Fibroblast of the aortic adventitia (primary cell): Measurements from ENCODE around the gene CEACAM3. TPM values are rescaled to one million over a fixed set of nuclear protein-coding genes. Genes with fewer than 3 reads are reported as not detected.
"Not testable (repeated sequence)": the region's sequence is repeated elsewhere in the genome, so short reads cannot be mapped to it uniquely, and the experiment has no call there.

Experiments used
- DNase-seq: peaks from one replicate; pipeline ENCODE4 v3.0.0-alpha.2; 2010; ENCODE audit warnings: low read depth
- H3K4me3 ChIP-seq: 2 replicates; pipeline ENCODE4 v1.5.1; 2011; ENCODE audit warnings: low read depth, mild to moderate bottlenecking, control low read depth, low read length, moderate library complexity
- CTCF ChIP-seq: IDR thresholded peaks from 2 replicates; pipeline ENCODE4 v1.5.1; 2011; ENCODE audit warnings: mild to moderate bottlenecking, low read length, control low read depth, inconsistent platforms; ENCODE audit not compliant: insufficient read depth
- total RNA-seq: library from RNA; depleted of rRNA; stranded (reverse); fragments of >200 nt; gene quantifications from 2 replicates; pipeline ENCODE4 v1.2.3, GENCODE V29; 2012; ENCODE audit warnings: low replicate concordance

CEACAM3 gene
- total RNA-seq, 1 donor: not detected

GRCh38 chr19:41783612-41784011, 12.8 kb upstream of the CEACAM3 start:
- no peak for TF ChIP-seq CTCF
- DNase-seq: no peak
- no peak overlapping the region for H3K4me3 ChIP-seq

GRCh38 chr19:41784312-41784711, 12.1 kb upstream of the CEACAM3 start:
- no peak for DNase-seq
- no peak overlapping the region for H3K4me3 ChIP-seq
- TF ChIP-seq CTCF: no peak

DNA sequence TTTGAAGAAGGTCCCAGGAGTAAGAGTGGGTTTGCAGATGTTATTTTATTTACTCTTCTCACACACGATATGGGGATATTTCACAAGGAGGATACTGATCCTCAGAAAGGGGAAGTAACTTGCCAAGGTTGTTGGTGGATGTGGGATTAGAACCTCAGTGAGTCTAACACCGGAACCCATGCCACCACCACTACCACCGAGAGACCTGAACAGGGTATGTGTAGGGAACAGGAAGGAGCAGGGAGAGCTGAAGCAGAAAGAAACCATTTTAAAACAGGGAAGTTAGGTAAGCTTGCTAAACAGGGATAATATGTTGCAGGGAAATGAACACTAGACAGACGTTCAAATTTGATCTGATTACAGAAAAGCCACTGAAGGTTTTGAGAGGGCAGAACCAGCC, 11.6 kb upstream of the CEACAM3 start:
- DNase-seq: no peak
- TF ChIP-seq CTCF: no peak
- H3K4me3 ChIP-seq: no peak overlapping the region

DNA sequence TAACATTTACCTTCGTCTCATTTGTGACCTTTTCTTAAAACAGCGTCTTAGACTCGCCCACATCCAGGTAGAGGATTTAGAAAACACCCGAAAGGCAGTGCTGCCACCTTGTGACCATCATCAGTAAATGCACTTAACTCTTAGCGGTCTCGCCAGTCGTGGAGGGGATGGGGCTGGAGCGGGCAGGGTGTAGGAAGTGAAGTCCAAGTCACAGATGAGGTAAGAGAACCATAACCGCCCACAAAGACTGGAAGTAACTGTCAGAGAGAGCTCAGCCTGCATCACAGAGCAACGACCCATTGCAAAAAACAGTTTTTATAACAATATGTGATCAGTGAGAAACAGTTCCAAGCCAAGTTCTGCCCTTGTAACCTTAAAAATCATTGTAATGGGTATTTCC, 10.7 kb upstream of the CEACAM3 start:
- DNase-seq: peak; percentile 72
- TF ChIP-seq CTCF: peak; percentile 86
- H3K4me3 ChIP-seq: no peak overlapping the region

DNA sequence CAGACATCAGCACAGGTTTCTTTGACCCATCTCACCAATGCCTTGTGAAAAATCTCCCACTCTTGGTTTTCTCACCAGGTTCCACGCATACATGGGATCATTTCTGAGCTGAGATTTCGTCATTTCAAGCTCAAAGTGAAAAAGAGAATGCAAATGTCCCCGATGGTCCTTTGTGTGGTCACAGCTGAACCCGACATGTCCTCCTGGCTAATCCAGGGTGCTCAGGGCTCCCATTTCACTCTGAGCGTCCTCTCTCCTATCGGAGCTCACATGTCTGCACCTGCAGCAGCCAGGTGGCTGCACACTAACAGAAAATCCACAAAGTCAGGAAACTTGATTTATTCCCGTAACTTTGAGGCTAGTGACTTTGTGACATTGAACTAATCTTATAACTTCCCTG, 9.3 kb upstream of the CEACAM3 start:
- no peak overlapping the region for H3K4me3 ChIP-seq
- DNase-seq: no peak

GRCh38 chr19:41788518-41788917, 7.9 kb upstream of the CEACAM3 start:
- not testable (repeated sequence) for H3K4me3 ChIP-seq

More for the DNA sequence above, 9.3 kb upstream of the CEACAM3 start:
- no peak for TF ChIP-seq CTCF

GRCh38 chr19:41789053-41789452, 7.3 kb upstream of the CEACAM3 start:
- not testable (repeated sequence) for DNase-seq, H3K4me3 ChIP-seq

More at GRCh38 chr19:41788518-41788917, 7.9 kb upstream of the CEACAM3 start:
- not testable (repeated sequence) for DNase-seq

- DNase-seq: peak; percentile 59
Observed at GRCh38 chr19:41792513-41793413, 3.6 kb upstream of the CEACAM3 start.

More at GRCh38 chr19:41792513-41793413, 3.6 kb upstream of the CEACAM3 start:
- peak; percentile 63 for TF ChIP-seq CTCF
- no peak overlapping the region for H3K4me3 ChIP-seq
